Measurements from ENCODE around the gene MGMT.
"Not testable (repeated sequence)": the region's sequence is repeated elsewhere in the genome, so short reads cannot be mapped to it uniquely, and the experiment has no call there.

The MGMT gene

DNA sequence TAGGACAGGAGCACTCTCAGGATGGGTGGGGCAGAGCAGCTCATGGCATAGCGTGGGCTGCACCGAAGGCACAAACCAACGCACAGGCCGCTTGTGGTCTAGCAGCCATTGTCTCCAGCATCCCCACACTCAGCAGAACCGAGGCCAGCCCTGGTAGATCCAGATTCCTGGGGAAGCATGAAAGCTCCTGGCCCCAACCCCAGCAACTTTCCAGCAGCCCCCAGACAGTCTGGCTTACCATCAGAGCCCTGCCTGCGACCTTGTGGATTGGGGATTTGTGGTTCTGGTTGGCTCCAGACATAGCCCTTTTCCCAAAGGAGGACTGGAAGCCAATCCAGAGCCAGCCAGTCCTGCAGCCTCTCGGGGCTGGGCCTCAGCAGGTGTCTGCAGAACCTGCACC is 33.8 kb upstream of the MGMT start:
- TF ChIP-seq, protein P1, sequence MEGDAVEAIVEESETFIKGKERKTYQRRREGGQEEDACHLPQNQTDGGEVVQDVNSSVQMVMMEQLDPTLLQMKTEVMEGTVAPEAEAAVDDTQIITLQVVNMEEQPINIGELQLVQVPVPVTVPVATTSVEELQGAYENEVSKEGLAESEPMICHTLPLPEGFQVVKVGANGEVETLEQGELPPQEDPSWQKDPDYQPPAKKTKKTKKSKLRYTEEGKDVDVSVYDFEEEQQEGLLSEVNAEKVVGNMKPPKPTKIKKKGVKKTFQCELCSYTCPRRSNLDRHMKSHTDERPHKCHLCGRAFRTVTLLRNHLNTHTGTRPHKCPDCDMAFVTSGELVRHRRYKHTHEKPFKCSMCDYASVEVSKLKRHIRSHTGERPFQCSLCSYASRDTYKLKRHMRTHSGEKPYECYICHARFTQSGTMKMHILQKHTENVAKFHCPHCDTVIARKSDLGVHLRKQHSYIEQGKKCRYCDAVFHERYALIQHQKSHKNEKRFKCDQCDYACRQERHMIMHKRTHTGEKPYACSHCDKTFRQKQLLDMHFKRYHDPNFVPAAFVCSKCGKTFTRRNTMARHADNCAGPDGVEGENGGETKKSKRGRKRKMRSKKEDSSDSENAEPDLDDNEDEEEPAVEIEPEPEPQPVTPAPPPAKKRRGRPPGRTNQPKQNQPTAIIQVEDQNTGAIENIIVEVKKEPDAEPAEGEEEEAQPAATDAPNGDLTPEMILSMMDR (IDR thresholded peaks at IDR 0.05; ENCODE audit: low read depth, low read length), result no peak
- DNase-seq (ENCODE audit: extremely low read depth, low read depth), result no peak

- not testable (repeated sequence) for DNase-seq (ENCODE audit: extremely low read depth, low read depth)
Observed at GRCh38 chr10:129435724-129436123, 31.3 kb upstream of the MGMT start.

- DNase-seq (ENCODE audit: extremely low read depth, low read depth), result no peak
- TF ChIP-seq, protein P1 (IDR thresholded peaks at IDR 0.05; ENCODE audit: low read depth, low read length), result no peak
Observed at GRCh38 chr10:129438024-129438423, 29.0 kb upstream of the MGMT start.

DNA sequence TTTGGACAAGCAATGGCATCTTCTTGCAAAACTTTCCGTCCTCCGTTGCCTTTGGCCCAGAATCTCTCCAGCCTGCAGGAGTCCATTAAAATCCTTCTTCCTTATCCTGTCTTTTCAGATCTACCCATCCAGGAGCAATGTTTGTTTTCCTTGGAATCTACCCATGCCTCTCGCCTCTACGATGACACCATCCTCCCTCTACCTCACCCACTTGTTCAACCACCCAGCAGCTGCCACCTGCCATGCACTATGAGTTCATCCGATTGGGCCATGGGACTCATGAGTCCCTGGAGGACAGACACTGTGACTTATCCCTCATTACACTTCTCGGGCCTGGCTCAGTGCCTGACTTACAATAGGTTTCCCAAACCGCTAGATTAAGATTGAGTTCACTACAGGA is 26.8 kb upstream of the MGMT start:
- TF ChIP-seq, protein P1 (IDR thresholded peaks at IDR 0.05; ENCODE audit: low read depth, low read length), result no peak
- DNase-seq (ENCODE audit: extremely low read depth, low read depth), result no peak

DNA sequence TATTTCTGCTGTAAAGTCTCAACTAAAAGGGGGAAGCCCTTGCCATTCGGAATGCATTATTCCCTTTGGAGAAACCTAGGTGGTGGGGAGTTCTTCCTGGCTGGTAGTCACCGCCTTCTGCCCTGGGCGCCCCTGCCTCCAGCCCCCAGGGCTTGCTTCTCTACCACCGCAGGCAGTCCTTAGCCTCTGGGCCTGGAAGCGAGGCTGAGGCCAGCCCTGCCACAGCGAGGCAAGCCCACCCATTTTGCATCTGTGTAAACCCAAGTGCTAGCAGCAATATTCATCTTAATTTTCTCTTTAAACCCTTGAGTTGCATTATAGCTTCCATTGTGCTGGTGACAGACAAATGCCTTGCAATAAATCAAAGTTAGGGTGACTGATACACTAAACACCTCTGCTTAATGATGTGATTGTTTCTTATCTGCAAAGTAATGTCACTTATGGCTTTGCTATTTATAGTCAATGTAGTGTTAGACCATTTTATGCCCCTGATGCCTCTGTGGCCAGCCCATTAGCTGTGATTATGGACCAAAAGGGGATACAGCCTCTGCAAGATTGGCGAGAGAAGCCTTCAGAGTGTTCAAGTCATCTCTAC is 26.2 kb upstream of the MGMT start:
- TF ChIP-seq, protein P1 (IDR thresholded peaks at IDR 0.05; ENCODE audit: low read depth, low read length), result no peak
- no peak for DNase-seq (ENCODE audit: extremely low read depth, low read depth)

- DNase-seq (ENCODE audit: extremely low read depth, low read depth), result no peak
- TF ChIP-seq, protein P1 (IDR thresholded peaks at IDR 0.05; ENCODE audit: low read depth, low read length), result no peak
Observed at GRCh38 chr10:129441372-129442009, 25.6 kb upstream of the MGMT start.

- TF ChIP-seq, protein P1 (IDR thresholded peaks at IDR 0.05; ENCODE audit: low read depth, low read length), result no peak
- no peak for DNase-seq (ENCODE audit: extremely low read depth, low read depth)
Observed at GRCh38 chr10:129442866-129443265, 24.2 kb upstream of the MGMT start.

- DNase-seq (ENCODE audit: extremely low read depth, low read depth), result no peak
- TF ChIP-seq, protein P1 (IDR thresholded peaks at IDR 0.05; ENCODE audit: low read depth, low read length), result no peak
Observed at GRCh38 chr10:129444359-129444758, 22.7 kb upstream of the MGMT start.
